HG03439 (cell line): Measurements from ENCODE around the gene NAXE.
"Not testable (repeated sequence)": the region's sequence is repeated elsewhere in the genome, so short reads cannot be mapped to it uniquely, and the experiment has no call there.

ENCODE experiments used
- ATAC-seq: cut with Tn5 transposase; IDR thresholded peaks from one replicate; pipeline ENCODE4 v1.9.1; 2021; ENCODE audit warnings: mild to moderate bottlenecking, moderate library complexity; ENCODE audit not compliant: unreplicated experiment

The NAXE gene

DNA sequence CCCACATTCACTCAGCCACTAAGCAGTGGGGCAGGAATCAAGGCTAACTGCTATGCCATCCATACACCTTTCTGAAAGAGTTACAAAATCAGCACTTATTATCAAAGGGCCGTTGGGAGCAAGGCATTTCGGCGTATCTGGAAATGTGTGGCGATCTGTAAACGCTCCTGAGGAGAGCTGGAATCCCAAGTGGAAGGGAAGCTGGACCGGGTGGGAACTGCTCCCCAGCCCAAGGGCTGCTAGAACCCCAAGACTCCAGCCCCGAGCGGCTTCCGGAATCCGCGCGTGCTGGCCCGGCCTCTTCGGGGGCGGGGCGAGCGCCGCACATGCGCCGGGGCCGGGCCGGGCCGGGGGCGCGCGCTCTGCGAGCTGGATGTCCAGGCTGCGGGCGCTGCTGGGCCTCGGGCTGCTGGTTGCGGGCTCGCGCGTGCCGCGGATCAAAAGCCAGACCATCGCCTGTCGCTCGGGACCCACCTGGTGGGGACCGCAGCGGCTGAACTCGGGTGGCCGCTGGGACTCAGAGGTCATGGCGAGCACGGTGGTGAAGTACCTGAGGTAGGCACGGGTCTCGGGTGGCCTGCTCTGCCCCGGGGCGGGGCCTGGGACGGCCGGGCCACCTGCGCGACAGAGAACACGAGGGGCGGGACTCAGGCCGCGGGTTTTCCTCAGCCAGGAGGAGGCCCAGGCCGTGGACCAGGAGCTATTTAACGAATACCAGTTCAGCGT, at the start of gene NAXE:
NAXE (plus strand) TSS at position 345 of the 726 bp plus-strand sequence; CDS start at position 374, 29 bp downstream.
- ATAC-seq = peak; percentile 88

DNA sequence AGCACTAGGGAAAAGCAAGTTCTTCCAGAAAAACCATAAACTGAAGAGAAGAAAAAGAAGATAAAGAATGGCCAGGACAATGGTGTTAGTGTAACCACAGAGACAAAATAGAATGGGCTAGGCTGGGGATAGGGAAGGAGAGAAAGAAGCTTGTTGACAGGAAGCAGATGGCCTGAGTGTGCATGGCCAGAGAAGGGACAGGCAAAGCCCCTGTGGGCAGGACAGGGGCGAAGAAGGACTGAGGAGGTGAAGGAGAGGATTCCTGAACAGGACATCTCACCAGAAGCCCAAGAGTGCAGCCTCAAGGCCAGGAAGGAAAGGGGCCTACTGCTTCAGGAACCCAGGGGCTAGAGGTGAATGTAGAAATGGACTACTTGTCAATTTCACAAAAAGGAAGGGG, 48.5 kb upstream of the NAXE start:
- ATAC-seq = no peak

DNA sequence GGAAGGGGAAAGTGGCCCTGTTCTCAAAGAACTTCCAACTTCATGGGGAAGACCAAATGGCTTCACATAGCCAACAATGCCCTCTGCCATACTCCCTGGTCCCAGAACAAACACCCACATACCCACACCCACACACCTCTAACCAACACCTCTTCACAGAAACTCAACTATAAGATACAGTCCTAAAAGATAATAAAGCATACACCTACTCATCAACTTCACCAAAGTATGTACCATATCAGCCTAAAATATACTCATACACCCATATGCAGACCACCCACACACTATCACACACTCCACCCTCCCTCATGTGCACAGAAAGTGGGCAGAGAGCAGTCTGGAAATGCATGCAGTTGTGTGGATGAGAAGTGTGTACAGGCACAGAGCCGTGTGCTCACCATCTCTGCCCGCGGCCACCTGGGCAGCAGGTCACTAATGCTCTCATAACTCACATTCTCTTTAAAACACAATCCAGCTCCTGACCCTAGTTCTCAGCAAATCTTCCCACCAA, 46.9 kb upstream of the NAXE start:
- ATAC-seq = no peak

DNA sequence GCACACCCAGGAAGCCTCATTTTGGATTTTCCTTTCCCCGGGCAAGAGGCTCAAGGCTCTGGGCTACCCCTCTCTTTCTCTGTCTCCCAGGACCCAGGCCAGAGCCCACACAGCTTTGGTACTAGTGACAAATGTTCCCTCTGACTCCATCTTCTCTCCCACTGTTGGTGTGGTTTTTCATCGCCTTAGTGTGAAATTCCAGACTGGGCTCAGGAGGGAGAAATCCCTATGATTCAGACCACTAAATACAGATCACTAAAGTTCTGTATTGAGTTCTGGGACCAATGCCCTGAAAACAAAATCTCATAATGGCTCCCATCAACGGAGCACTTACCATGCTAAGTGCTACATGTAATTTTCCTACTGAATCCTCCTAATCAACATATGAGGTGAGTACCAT, 45.3 kb upstream of the NAXE start:
- ATAC-seq = no peak

DNA sequence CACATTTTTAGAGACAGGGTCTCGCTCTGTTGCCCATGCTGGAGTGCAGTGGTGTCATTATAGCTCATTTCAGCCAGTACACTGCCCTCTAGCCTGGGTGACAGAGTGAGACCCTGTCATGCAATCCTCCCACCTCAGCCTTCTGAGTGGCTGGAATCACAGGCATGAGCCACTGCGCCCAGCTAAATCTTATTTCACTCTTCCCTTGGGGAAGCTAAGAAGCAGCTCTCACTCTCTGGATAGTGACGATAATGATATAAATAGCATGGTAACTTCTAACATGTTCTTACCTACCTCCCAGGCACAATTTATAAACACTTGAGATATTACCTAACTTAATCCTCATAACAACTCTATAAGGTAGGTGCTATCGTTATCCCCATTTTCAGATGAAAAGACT, 44.1 kb upstream of the NAXE start:
- ATAC-seq = no peak

DNA sequence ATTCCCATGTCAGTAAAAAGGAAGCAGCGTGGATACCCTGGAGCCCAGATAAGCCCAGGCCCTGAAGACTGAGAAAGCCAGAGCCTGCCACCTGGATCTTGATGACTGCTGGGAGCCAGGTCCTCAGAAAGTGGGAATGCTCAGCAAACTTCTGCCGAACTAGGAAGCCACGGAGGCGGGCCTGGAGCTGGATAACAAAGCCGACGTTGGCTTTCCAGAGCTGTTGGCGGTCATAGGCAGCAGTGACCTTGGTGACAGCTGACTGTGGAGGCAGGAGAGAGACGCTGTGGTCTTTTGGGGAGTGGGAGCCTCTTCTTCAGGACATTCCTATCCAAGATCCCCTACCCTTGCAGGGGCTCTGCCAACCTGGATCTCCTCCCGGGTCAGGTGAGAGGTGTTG, 43.6 kb upstream of the NAXE start:
- ATAC-seq = no peak

DNA sequence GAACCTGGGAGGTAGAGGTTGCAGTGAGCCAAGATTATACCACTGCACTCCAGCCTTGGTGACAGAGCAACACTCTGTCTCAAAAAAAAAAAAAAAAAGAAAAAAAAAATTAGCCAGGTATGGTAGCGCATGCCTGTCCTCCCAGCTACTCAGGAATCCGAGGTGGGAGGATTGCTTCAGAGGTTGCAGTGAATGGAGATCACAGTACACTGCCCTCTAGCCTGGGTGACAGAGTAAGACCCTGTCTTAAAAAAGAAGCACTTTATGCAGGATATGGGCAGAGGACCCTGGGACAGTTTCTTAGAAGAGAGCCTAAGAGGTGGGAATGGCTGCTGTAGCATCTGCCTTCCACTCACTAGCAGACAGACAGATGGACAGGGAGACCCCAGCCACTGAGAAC, 42.2 kb upstream of the NAXE start:
- no peak for ATAC-seq

DNA sequence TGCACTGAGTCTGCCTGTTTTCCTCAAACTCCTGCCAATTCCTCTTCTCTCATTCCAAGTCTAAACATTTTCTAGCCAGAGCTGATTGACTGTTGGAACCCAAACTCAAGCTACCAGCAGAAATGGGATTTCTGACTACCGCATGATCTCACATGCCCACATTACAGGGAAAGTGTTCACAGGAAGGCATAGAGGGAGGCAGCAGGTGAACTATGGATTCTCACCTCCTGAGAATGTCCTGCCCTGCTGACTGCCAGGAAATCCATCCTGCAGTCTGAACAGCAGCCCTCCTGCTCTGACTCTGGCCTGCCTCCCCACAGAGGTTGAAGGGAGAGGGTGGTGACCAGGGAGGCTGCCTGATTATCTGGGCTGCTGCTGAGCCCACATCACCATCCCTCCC, 41.7 kb upstream of the NAXE start:
- ATAC-seq = no peak

DNA sequence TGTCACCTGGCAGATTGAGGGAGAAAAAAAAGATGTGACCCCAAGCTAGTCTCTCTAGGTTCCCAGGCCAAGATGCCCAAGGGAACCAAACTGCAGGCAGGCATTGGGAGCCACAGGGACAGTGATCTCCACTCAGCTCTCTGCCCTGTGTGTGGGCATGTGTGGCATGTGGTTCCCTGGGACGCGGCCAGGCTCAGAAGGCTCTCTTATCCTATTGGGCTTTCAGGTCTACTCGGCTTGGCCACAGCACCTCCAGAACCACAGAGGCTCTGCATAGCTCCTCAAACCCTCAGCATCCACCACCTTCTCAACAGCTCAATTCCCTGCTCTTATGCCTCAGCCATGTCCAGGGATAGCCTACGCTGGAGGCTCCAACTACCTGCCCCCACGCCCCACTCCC, 41.2 kb upstream of the NAXE start:
- no peak for ATAC-seq

DNA sequence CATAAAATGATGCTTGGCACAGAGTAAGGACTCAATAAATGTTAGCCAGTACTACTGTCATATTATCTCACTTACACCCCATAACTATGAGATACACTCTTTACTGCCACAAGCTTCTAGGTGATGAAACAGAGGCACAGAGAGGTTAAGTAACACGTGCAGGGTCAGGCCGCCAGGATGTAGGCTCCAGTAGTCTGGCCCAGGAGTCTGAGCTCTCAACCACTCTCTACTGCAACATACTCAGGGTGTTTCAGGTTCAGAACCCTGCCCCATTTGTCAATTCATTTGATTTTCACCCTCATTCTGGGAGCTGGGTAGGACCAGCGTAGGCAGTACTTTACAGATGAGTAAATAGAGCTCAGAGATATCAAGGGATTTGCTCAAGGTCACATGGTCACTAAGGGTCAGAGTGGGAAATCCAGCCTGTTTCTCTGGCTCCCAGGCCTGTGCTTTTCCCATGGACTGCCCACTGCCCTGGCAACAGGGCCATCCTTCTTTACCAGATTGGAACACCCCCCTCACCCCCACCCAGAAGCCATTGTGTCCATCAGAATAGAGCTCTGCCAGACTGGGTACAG, 40.4 kb upstream of the NAXE start:
- no peak for ATAC-seq

DNA sequence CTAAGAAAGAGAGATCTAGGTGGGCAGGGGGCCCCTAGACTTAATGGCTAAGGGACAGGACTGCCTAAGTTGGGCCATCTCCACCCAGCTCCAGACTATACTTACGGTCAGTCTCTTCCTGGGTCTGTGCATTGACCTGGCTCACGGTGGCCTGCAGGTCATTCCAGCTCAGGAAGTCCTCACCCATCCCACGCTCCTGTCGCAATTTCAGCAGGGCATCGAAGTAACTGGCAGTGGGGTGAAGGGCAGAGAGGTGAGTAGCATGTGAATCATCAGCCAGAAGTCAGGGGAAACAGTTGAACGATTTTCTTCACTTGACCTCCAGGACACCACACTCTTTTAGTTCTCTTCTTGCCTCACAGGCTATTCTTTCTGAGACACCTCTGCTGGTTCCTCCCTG, 39.7 kb upstream of the NAXE start:
- no peak for ATAC-seq

DNA sequence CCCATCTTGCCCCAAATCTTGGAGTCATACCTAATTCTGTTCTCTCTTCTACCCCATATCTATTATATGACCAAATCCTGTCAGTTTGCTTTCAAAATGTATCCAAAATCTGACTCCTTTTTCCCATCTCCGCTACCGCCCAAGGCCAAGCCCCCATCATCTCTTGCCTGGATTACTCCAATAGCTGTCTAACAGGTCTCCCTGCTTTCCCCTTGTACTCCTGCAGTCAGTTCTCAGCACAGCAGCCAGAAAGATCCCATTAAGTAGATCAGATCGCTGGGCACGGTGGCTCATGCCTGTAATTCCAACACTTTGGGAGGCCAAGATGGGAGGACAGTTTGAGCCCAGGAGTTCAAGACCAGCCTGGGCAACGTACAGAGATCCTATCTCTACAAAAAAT, 39.1 kb upstream of the NAXE start:
- no peak for ATAC-seq

DNA sequence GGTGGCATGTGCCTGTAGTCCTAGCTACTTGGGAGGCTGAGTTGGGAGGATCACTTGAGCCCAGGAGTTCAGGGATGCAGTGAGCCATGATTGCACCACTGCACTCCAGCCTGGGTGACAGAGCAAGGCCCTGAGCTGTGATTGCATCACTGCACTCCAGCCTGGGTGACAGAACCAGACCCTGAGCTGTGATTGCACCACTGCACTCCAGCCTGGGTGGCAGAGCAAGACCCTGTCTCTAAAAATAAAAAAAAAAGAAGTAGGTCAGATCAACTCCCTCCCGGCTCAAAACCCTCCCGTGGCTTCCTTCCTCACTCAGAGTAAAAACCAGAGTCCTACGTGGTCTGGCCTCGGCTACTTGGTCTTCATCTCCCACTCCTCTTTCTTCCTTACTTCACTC, 38.6 kb upstream of the NAXE start:
- not testable (repeated sequence) for ATAC-seq

DNA sequence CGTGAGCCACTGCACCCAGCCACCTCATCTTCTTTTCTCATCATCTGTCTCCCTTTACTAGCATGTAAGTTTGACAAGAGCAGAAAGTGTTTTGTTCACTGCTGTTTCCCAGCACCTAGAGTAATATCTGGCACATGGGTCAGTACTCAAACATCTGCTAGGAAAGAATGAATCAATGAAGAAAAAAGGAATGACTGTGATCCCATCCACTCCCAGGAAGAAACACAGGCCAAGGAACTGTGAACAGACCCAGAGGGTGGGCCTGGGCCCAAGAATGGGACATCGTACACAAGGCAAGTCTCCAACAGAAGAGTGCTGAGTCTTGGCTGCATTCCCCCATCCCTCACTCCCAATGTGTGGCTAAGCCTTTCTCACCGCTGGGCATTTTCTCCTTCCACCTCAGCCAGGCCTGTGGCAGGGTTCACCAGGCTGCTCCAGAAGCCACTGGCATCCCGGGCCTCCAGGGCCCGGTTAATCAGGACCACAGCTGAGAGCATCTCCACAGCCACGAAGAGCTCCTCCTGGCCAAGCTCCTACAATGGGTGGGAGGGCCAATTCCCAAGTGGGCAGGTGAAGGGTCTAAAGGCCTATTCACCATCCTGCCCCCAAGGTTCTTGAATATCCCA, 37.6 kb upstream of the NAXE start:
- no peak for ATAC-seq

DNA sequence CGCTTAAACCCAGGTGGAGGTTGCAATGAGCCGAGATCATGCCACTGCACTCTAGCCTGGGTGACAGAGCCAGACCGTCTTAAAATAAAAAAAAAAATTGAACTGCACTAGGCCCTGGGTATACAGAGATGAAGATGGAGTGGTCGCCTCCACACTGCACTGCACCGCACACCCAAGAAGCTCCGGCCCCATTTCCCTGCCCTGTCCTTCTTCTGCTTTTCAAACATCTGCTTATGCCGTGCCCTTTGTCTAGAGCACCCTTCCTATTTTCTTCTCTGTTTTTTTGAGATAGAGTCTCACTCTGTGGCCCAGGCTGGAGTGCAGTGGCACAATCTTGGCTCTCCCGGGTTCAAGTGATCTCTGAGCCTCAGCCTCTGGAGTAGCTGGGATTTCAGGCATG, 36.6 kb upstream of the NAXE start:
- ATAC-seq = no peak

DNA sequence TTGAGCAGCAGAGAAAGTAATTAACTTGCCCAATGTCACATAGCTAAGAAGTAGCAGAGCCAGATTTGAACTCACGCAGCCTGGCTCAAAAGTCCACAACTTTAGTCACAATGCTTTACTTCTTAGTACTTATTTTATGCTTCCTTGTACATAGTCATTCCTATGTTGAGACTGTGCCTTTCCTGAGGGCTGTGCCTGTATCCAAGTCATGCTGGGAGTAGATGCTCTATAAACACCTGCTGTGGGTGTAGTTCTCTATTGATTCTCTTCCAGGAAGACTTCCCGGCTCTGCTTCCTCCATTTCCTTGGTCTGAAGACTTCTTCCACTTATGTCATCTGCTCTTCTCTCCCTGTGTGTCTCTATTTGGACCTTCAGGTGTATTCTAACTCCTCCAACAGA, 35.9 kb upstream of the NAXE start:
- no peak for ATAC-seq

DNA sequence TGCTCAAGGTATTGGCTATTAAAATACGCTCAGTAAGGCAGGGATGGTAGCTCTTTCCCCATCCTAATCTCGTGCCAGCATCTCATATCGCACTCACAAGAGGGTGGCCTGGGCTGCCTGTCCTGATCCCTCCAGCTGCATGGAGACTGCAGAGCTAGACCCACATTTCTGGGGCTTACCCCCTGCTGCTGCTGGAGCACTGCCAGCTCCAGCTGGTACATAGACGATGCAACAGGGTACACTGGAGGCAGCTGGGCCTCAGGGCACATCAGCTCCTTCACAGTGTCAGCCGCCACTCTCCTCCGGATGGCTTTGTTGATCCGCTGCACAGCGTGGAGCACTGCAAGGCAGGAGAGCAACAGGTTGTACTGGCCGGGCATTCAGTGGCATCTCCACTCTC, 35.2 kb upstream of the NAXE start:
- no peak for ATAC-seq

DNA sequence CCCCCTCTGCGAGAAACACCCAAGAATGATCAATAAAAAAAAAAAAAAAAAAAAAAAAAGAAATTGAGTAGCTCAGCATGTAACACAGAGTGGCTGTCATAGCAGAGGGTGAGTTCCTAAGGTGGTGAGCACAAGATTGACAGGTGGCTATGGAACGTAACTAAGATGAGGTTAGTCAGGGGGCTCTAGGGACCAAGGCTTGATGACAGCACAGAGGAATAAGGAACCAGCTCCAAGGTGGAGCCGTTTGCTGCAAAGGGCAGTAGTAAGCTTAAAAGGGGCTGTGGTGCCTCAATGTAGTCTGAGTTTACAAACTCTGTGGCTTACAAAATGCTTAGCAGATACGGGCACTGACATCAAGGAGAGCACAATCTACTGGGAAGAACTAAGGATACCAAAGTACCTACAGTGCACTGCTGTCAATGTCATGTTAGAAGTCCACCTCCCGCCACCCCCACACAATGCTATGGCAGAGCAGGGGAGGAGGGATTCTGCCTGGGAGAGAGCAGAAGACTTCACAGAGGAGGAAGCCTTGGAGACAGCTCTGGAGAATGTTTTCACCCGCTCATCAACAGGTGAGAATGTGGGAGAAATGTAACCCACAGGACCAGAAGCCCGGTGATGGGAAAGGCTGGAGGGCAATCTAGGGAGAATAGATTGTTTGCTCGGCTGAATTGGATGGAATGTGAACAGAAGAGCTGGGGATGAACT, 32.3 kb upstream of the NAXE start:
- ATAC-seq = no peak

DNA sequence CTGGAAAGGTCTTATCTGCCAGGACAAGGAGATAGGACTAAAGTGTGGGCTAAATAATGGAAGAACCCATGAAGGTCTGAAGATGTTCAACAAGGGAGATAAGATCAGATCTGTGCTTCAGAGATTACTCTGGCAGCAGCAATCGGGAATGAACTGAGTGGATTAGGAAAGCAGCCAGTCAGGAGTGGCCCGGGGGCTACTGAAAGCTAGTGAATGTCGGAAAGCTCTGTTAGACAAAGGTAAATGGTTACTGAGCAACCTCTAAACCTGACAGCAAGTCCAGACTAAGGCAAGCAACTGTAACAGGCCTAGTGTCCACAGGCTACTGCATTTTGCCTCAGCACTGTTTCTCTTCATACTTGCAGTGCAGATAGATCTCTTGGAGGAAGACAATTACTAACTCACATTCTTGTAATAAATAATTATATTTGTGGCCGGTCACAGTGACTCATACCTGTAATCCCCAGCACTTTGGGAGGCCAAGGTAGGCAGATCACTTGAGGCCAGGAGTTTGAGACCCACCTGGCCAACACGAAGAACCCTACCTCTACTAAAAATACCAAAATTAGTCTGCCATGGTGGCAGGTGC, 31.7 kb upstream of the NAXE start:
- no peak for ATAC-seq

DNA sequence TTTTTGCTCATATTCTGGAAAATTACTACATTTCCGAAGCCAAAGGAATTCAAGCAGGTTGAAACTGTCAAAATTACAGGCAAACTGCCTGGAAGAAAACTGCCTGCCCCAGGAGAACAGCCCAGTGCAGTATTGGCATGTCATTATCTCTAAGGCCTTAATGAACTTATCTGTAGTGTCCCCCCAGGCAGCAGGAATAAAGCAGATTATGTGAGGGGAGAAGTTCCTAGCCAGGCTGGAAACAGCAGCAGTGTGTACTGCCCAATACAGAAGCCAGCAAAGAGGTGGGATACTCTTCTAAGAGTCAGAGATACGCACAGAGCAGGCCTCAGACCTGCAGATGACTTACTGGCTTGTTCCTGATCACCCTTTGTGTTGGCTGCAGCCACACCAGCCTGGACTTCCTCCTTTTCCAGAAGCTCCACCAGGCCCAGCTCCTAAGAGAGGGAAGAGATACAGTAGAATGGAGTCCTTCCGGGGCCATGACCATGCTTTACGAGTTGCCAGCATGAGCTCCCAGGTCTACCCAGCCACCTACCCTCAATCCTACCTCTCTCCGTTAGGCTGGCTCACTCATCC, 30.9 kb upstream of the NAXE start:
- no peak for ATAC-seq

DNA sequence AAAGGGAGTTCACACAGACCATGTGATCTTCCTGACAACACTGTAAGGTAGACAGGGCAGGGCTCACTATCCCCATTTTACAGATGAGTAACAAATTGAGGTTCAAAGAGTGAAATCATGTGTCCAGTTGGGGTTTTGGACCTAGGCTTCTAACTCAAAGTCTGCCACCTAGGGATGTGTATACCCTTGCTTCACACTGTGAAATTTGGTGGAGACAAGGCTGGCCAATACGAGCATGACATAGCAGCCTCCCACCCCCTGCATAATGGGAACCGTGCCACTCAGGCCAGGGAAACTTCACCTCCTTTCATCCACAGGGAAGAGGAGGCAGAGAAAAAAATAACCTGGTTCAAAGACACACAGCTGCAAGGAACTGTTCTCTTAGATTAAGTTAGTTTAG, 26.1 kb upstream of the NAXE start:
- no peak for ATAC-seq
